WTC11 (cell line): ENCODE results near the gene SIPA1L3. TPM values are rescaled to one million over a fixed set of nuclear protein-coding genes. Genes with fewer than 3 reads are reported as not detected.

ENCODE experiments used
- ATAC-seq: fragments of 200-7000 bp; cut with Tn5 transposase; 2 replicates; pipeline ENCODE4 v1.10.0; 2021; ENCODE audit warnings: mild to moderate bottlenecking, moderate library complexity
- CTCF ChIA-PET: fragments of 300-600 bp; sonication (Branson Sonifier 250); formaldehyde crosslinking; loops from one replicate; lab custom pipeline; 2021; ENCODE audit warnings: antibody characterized with exemption; lab: Charles Lee
- POLR2A ChIA-PET: fragments of 350-600 bp; sonication (Branson Sonifier 250); formaldehyde crosslinking; loops from one replicate; lab custom pipeline; 2021; ENCODE audit warnings: antibody characterized with exemption; lab: Charles Lee
- DNase-seq: peaks from one replicate; pipeline ENCODE4 v3.0.0; 2021; ENCODE audit warnings: low spot score
- H3K27ac Mint-ChIP-seq: 2 replicates; pipeline ENCODE4 v1.8.0; 2021; ENCODE audit warnings: mixed read lengths
- H3K27me3 Mint-ChIP-seq: 2 replicates; pipeline ENCODE4 v1.8.0; 2021; ENCODE audit warnings: low read depth, mild to moderate bottlenecking, moderate library complexity, mixed read lengths
- H3K36me3 Mint-ChIP-seq: 2 replicates; pipeline ENCODE4 v1.8.0; 2021; ENCODE audit warnings: mixed read lengths
- H3K4me1 Mint-ChIP-seq: 2 replicates; pipeline ENCODE4 v1.8.0; 2022; ENCODE audit warnings: mixed read lengths
- H3K4me3 Mint-ChIP-seq: 2 replicates; pipeline ENCODE4 v1.8.0; 2021; ENCODE audit warnings: mild to moderate bottlenecking, moderate library complexity, mixed read lengths
- H3K9me3 Mint-ChIP-seq: 2 replicates; pipeline ENCODE4 v1.8.0; 2021; ENCODE audit warnings: mixed read lengths
- ATF1 ChIP-seq: sonication (generic); formaldehyde crosslinking; IDR thresholded peaks from 2 replicates; pipeline ENCODE4 v1.8.1; 2023; ENCODE audit warnings: mild to moderate bottlenecking, moderate library complexity, missing genetic modification reagents
- ESRRA ChIP-seq: sonication (generic); formaldehyde crosslinking; IDR thresholded peaks from 2 replicates; pipeline ENCODE4 v1.8.1; 2022; ENCODE audit warnings: mild to moderate bottlenecking, missing genetic modification reagents, borderline replicate concordance
- GRHL2 ChIP-seq: fragments of 250-450 bp; sonication (Bioruptor Pico); IDR thresholded peaks from 2 replicates; pipeline ENCODE4 v1.8.0; 2022; ENCODE audit warnings: mild to moderate bottlenecking, moderate library complexity; ENCODE audit not compliant: insufficient replicate concordance, severe bottlenecking
- GTF2I ChIP-seq: fragments of 250-450 bp; sonication (Bioruptor Pico); conservative IDR thresholded peaks from 2 replicates; pipeline ENCODE4 v1.4.0; 2021; ENCODE audit warnings: mild to moderate bottlenecking
- PRRX2 ChIP-seq: fragments of 250-450 bp; sonication (Bioruptor Pico); IDR thresholded peaks from 2 replicates; pipeline ENCODE4 v1.8.0; 2021; ENCODE audit warnings: mild to moderate bottlenecking
- TP53 ChIP-seq: sonication (generic); formaldehyde crosslinking; IDR thresholded peaks from 2 replicates; pipeline ENCODE4 v1.8.1; 2023; ENCODE audit warnings: mild to moderate bottlenecking, missing genetic modification reagents
- ZNF317 ChIP-seq: sonication (generic); formaldehyde crosslinking; IDR thresholded peaks from 2 replicates; pipeline ENCODE4 v1.8.1; 2023; ENCODE audit warnings: low read depth, mild to moderate bottlenecking, moderate library complexity, missing genetic modification reagents, borderline replicate concordance
- total RNA-seq: library from RNA; stranded (reverse); gene quantifications from 3 replicates; pipeline ENCODE4 v1.2.3, GENCODE V29; 2021
- TF ChIP-seq, protein P1 (sequence below): sonication (generic); formaldehyde crosslinking; IDR thresholded peaks from 2 replicates; pipeline ENCODE4 v1.8.1; 2023; ENCODE audit warnings: mild to moderate bottlenecking, missing genetic modification reagents, moderate library complexity
- TF ChIP-seq, protein P2 (sequence below): sonication (generic); formaldehyde crosslinking; IDR thresholded peaks from 2 replicates; pipeline ENCODE4 v1.8.1; 2022; ENCODE audit warnings: missing genetic modification reagents, borderline replicate concordance
- TF ChIP-seq, protein P3 (sequence below): sonication (generic); formaldehyde crosslinking; IDR thresholded peaks from 2 replicates; pipeline ENCODE4 v1.8.1; 2023; ENCODE audit warnings: mild to moderate bottlenecking, moderate library complexity, missing genetic modification reagents
- TF ChIP-seq, protein P4 (sequence below): sonication (generic); formaldehyde crosslinking; conservative IDR thresholded peaks from 2 replicates; pipeline ENCODE4 v1.8.1; 2023; ENCODE audit warnings: mild to moderate bottlenecking, low read depth, missing genetic modification reagents, moderate library complexity
- TF ChIP-seq, protein P5 (sequence below): fragments of 200-600 bp; IDR thresholded peaks from 2 replicates; pipeline ENCODE4 v1.8.0; 2022; ENCODE audit warnings: antibody characterized with exemption

SIPA1L3 gene
- total RNA-seq, 1 experiment from 2014 or later = 41.5 TPM

DNA sequence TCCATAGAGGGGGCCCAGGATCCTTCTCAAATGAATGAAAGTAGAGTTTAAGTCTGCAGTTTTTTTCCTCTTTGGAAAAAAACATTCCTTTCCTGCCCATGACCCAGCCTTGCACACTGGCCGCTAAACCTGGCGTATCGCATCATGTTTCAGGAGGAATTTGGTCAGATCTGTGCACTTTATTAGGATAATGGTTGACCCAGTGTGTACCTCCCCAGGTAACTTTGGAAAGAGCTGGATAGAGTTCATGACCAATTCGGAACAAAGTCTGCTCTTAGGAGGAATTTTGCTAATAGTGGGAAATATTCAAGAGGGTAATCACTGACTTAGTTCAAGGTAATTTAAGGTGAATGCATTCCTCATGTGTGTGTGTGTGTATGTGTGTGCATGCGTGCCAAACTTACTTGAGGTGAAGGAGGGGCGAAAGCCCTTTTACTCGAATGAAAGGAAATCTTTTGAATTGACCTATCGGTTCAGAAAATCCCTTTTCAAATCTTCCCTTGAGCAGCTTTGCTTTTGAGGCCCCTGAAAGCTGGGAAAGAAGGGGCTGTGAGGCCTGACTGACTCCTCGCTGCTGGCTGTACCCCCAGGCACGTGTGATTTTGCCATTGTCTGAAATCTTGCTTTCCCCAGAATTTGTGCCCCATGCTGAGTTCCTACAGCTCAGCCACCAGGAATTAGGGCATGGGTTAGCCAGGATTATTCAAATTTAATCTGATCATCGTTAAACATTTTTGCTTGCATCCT is 46.3 kb downstream of the SIPA1L3 start:
- no peak for DNase-seq
- ChIA-PET POLR2A (interaction anchor here (0.6 to 1.1 kb wide), 2 partner anchors 21 to 516 kb away, joined by 3 to 4 read pairs; no protein-coding TSS in a partner anchor), CTCF (interaction anchor here (1.0 to 2.0 kb wide), 3 partner anchors 33 to 51 kb away, joined by 4 to 11 read pairs (median 5); partner anchors contain the start of gene WDR87)
- Mint-ChIP-seq H3K27me3 (no peaks in the 10 kb centered on the region), H3K4me1 (peaks cover 40% of the 10 kb centered on the region), H3K36me3 (peaks cover 2% of the 10 kb centered on the region; the same call in 1 of the 2 replicates), H3K9me3 (peaks cover 8% of the 10 kb centered on the region), H3K4me3 (no peak overlapping the region), H3K27ac (peak overlapping the region; percentile 89)
- TF ChIP-seq, protein P1, sequence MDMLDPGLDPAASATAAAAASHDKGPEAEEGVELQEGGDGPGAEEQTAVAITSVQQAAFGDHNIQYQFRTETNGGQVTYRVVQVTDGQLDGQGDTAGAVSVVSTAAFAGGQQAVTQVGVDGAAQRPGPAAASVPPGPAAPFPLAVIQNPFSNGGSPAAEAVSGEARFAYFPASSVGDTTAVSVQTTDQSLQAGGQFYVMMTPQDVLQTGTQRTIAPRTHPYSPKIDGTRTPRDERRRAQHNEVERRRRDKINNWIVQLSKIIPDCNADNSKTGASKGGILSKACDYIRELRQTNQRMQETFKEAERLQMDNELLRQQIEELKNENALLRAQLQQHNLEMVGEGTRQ (CRISPR knock-in tag) = 0 out of 2 replicates have a peak, but pooled peaks have one; percentile 8
- no peak for TF ChIP-seq TP53 (CRISPR knock-in tag)
- peak; percentile 35 for ATAC-seq

DNA sequence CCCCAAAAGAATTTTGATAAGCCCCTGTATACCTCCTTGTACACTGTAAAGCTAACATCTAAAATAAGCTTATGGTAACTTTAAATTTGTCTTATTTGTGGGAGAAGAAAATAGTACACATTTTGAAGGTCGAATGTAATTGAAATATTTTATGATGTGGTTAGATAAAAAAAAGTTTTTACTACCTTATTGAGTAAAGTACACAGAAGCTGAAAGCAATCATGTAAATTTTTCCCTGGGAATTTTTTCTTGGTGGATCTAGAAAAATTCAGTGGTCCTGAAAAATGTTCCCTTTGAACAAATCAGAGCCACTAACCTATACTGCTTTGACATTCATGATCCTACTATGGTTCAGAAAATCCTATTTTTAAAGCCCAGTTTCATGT is 46.9 kb downstream of the SIPA1L3 start:
- Mint-ChIP-seq H3K36me3 (peaks cover 6% of the 10 kb centered on the region; the same call in 1 of the 2 replicates), H3K4me3 (no peak overlapping the region), H3K9me3 (peaks cover 13% of the 10 kb centered on the region), H3K27ac (peak overlapping the region; percentile 89), H3K27me3 (no peaks in the 10 kb centered on the region), H3K4me1 (peaks cover 40% of the 10 kb centered on the region)
- no peak for TF ChIP-seq ESRRA (CRISPR knock-in tag)
- no peak for TF ChIP-seq ATF1 (CRISPR knock-in tag)
- TF ChIP-seq, protein P2, sequence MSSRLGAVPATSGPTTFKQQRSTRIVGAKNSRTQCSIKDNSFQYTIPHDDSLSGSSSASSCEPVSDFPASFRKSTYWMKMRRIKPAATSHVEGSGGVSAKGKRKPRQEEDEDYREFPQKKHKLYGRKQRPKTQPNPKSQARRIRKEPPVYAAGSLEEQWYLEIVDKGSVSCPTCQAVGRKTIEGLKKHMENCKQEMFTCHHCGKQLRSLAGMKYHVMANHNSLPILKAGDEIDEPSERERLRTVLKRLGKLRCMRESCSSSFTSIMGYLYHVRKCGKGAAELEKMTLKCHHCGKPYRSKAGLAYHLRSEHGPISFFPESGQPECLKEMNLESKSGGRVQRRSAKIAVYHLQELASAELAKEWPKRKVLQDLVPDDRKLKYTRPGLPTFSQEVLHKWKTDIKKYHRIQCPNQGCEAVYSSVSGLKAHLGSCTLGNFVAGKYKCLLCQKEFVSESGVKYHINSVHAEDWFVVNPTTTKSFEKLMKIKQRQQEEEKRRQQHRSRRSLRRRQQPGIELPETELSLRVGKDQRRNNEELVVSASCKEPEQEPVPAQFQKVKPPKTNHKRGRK (CRISPR knock-in tag) = no peak
- TF ChIP-seq, protein P3, sequence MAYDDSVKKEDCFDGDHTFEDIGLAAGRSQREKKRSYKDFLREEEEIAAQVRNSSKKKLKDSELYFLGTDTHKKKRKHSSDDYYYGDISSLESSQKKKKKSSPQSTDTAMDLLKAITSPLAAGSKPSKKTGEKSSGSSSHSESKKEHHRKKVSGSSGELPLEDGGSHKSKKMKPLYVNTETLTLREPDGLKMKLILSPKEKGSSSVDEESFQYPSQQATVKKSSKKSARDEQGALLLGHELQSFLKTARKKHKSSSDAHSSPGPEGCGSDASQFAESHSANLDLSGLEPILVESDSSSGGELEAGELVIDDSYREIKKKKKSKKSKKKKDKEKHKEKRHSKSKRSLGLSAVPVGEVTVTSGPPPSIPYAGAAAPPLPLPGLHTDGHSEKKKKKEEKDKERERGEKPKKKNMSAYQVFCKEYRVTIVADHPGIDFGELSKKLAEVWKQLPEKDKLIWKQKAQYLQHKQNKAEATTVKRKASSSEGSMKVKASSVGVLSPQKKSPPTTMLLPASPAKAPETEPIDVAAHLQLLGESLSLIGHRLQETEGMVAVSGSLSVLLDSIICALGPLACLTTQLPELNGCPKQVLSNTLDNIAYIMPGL (CRISPR knock-in tag) = no peak
- ATAC-seq (no peak), DNase-seq (no peak)
- ChIA-PET POLR2A (interaction anchor here (0.6 to 1.1 kb wide), 2 partner anchors 21 to 517 kb away, joined by 3 to 4 read pairs; no protein-coding TSS in a partner anchor), CTCF (interaction anchor here (1.1 to 2.0 kb wide), 3 partner anchors 10 to 51 kb away, joined by 3 to 11 read pairs (median 5); partner anchors contain the start of gene WDR87)

DNA sequence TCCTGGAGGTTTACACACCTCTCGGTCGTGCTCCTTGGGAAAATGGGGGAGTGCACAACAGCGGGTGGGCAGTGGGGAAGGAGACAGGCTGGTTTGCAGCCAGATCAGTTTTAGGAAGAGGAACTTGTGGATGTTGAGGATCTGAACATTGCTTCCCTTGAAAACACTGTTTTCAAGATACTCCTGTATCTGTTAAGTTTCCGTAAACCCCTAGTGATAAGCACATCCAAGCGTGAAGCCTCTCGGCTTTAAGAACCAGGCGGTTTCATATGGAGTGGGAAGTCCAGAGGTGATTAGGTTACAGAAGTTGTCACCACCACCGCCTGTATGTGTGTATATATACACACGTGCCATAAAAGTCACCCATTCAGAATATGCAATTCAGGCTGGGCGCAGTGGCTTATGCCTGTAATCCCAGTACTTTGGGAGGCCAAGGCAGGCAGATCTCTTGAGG is 47.4 kb downstream of the SIPA1L3 start:
- peaks cover 13% of the 10 kb centered on the region for H3K9me3 Mint-ChIP-seq
- H3K27me3 Mint-ChIP-seq = no peaks in the 10 kb centered on the region
- H3K4me1 Mint-ChIP-seq = peaks cover 40% of the 10 kb centered on the region
- peak overlapping the region; percentile 89 for H3K27ac Mint-ChIP-seq
- ATAC-seq (no peak), DNase-seq (no peak)
- H3K36me3 Mint-ChIP-seq = peaks cover 6% of the 10 kb centered on the region; the same call in 1 of the 2 replicates
- POLR2A ChIA-PET = interaction anchor here (1.1 kb wide), 1 partner anchor 22 kb away, joined by 3 read pairs; no protein-coding TSS in a partner anchor
- TF ChIP-seq PRRX2 (CRISPR knock-in tag) (no peak), GTF2I (no peak), GRHL2 (CRISPR knock-in tag) (no peak), ZNF317 (CRISPR knock-in tag) (no peak)
- TF ChIP-seq, protein P4, sequence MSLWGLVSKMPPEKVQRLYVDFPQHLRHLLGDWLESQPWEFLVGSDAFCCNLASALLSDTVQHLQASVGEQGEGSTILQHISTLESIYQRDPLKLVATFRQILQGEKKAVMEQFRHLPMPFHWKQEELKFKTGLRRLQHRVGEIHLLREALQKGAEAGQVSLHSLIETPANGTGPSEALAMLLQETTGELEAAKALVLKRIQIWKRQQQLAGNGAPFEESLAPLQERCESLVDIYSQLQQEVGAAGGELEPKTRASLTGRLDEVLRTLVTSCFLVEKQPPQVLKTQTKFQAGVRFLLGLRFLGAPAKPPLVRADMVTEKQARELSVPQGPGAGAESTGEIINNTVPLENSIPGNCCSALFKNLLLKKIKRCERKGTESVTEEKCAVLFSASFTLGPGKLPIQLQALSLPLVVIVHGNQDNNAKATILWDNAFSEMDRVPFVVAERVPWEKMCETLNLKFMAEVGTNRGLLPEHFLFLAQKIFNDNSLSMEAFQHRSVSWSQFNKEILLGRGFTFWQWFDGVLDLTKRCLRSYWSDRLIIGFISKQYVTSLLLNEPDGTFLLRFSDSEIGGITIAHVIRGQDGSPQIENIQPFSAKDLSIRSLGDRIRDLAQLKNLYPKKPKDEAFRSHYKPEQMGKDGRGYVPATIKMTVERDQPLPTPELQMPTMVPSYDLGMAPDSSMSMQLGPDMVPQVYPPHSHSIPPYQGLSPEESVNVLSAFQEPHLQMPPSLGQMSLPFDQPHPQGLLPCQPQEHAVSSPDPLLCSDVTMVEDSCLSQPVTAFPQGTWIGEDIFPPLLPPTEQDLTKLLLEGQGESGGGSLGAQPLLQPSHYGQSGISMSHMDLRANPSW (CRISPR knock-in tag) = no peak
- TF ChIP-seq, protein P5, sequence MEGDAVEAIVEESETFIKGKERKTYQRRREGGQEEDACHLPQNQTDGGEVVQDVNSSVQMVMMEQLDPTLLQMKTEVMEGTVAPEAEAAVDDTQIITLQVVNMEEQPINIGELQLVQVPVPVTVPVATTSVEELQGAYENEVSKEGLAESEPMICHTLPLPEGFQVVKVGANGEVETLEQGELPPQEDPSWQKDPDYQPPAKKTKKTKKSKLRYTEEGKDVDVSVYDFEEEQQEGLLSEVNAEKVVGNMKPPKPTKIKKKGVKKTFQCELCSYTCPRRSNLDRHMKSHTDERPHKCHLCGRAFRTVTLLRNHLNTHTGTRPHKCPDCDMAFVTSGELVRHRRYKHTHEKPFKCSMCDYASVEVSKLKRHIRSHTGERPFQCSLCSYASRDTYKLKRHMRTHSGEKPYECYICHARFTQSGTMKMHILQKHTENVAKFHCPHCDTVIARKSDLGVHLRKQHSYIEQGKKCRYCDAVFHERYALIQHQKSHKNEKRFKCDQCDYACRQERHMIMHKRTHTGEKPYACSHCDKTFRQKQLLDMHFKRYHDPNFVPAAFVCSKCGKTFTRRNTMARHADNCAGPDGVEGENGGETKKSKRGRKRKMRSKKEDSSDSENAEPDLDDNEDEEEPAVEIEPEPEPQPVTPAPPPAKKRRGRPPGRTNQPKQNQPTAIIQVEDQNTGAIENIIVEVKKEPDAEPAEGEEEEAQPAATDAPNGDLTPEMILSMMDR = no peak
- TF ChIP-seq, all 79 proteins: peak for 0
- CTCF ChIA-PET = interaction anchor here (0.6 to 2.0 kb wide), 4 partner anchors 9 to 130 kb away, joined by 3 to 11 read pairs (median 4); partner anchors contain the start of gene WDR87
- no peak overlapping the region for H3K4me3 Mint-ChIP-seq
